Heart left ventricle (tissue), 16 donors: Measurements from ENCODE around the gene NR2F1-AS1. TPM values are rescaled to one million over a fixed set of nuclear protein-coding genes. Genes with fewer than 3 reads are reported as not detected.

Experiments used
- ATAC-seq, 4 donors: fragments of 200-7000 bp; cut with Tn5 transposase; one replicate each; pipeline ENCODE4 v1.9.1; 2020 to 2022; ENCODE audit warnings: moderate library complexity in 4 of 4, mild to moderate bottlenecking in 3 of 4, moderate number of reproducible peaks in 1 of 4
- DNase-seq, 5 donors: peaks; one replicate each; pipeline ENCODE4 v3.0.0-alpha.2; 2020
- H3K27ac ChIP-seq, 12 donors: fragments of 200-600 bp; sonication (generic) in 4 of 12; one replicate each; pipeline versions ENCODE4 v1.5.0 to v1.8.0; 2016 to 2022; ENCODE audit warnings: mild to moderate bottlenecking in 2 of 12
- H3K27me3 ChIP-seq, 9 donors: fragments of 200-600 bp; sonication (generic) in 2 of 9; one replicate each; pipeline versions ENCODE4 v1.5.1 to v1.8.0; 2016 to 2022; ENCODE audit warnings: mild to moderate bottlenecking in 3 of 9
- H3K36me3 ChIP-seq, 9 donors: fragments of 200-600 bp; sonication (generic) in 2 of 9; one replicate each; pipeline versions ENCODE4 v1.5.0 to v1.8.0; 2018 to 2022; ENCODE audit warnings: mild to moderate bottlenecking in 2 of 9
- H3K4me1 ChIP-seq, 12 donors: fragments of 200-600 bp; sonication (generic) in 4 of 12; one replicate each; pipeline versions ENCODE4 v1.5.0 to v1.8.0; 2016 to 2022; ENCODE audit warnings: mild to moderate bottlenecking in 3 of 12
- H3K4me3 ChIP-seq, 12 donors: fragments of 200-600 bp; sonication (generic) in 4 of 12; one replicate each; pipeline versions ENCODE4 v1.5.0 to v1.8.0; 2017 to 2022; ENCODE audit warnings: mild to moderate bottlenecking in 9 of 12, moderate library complexity in 4 of 12
- H3K9me3 ChIP-seq, 12 donors: fragments of 200-600 bp; sonication (generic) in 4 of 12; one replicate each; pipeline versions ENCODE4 v1.5.0 to v1.8.0; 2016 to 2022; ENCODE audit warnings: mild to moderate bottlenecking in 1 of 12
- POLR2A ChIP-seq, 2 donors: fragments of 450-650 bp; IDR thresholded peaks; one replicate each; pipeline ENCODE4 v1.6.1; 2017; ENCODE audit warnings: antibody characterized with exemption in 2 of 2, mild to moderate bottlenecking in 2 of 2, moderate library complexity in 2 of 2
- WGBS, 4 donors: extraction: QIAGEN DNeasy Blood & Tissue Kit in 2 of 4; methylation state at CpG; one replicate each; pipeline versions ENCODE4 v1.1.5 to v1.1.7; 2013 to 2018; 5-methylcytosine and 5-hydroxymethylcytosine counted together
- intact Hi-C, 10 donors: fragments of 100-400 bp; cut with DNase I; formaldehyde crosslinking; loops; one replicate each; pipeline versions ENCODE4 v1.11.1 to v1.14.2; 2022
- polyA plus RNA-seq, 2 donors: library from polyadenylated mRNA; stranded (reverse); fragments of 200-250 nt; gene quantifications; one replicate each; pipeline ENCODE4 v1.2.3, GENCODE V29; 2013
- total RNA-seq, 9 donors: library from RNA; depleted of rRNA in 2 of 9; stranded (reverse); fragments of >200 nt in 2 of 9; fragmentation: NEBNext Ultra II Directional in 3 of 9; extraction: Animal tissue kit (Norgen Biotek cat#: 25700) in 3 of 9; gene quantifications; one replicate each; pipeline versions ENCODE4 v1.1.0 to v1.2.4, GENCODE V29; 2016 to 2023
- TF ChIP-seq, protein P1 (sequence below), 12 donors: fragments of 200-600 bp; sonication (generic) in 4 of 12; IDR thresholded peaks; one replicate each; pipeline versions ENCODE4 v1.5.0 to v1.8.0; 2018 to 2022; ENCODE audit warnings: antibody characterized with exemption in 12 of 12, mild to moderate bottlenecking in 5 of 12
- donor health status: ischemic (EF 13 %, LVEDD 7.1; RV severe dilation, severe dysfunction).
- donor health status: healthy with polysubstance abuse.
- donor health status: DM: no; HTN: yes; CAD: no.
- donor health status: DM: no; HTN: no; CAD: no.
- donor health status: ischemic (EF 25% LVEDD 6.9; RV normal size, moderate dysfunction).
- donor health status: ischemic (EF 25% LVEDD 5.7; RV mildly dilated, moderate dysfunction).
- donor health status: healthy.
- donor health status: DM: yes; HTN: yes; CAD: no.
- donor health status: ischemic (EF 35%, LVEDD 5.7; RV mildly dilated, moderate dysfunction).
- donor health status: nonischemic (EF 11% LVEDD 7.7; RV severe dilation, severe dysfunction).
- donor health status: DM: yes; HTN: yes; CAD: no.
- donor health status: PGD.
- donor health status: ischemic (EF 29% LVEDD 5.4; RV normal size, mild dysfunction).
- donor health status: nonischemic (EF 23%, LVEDD 6.1; RV moderate dilation, normal function).

The NR2F1-AS1 gene
- total and polyA plus RNA-seq, 11 donors, result 0.17 to 4.5 (median 0.67) TPM; not detected in 3

- intact Hi-C loops, result loop anchor here in 1 of 10 donors (5.0 kb wide), 1 partner anchor 51 kb away; no protein-coding TSS in a partner anchor
- ATAC-seq (peak; percentile 83 to 95 (median 92)), DNase-seq (peak; percentile 77 to 91 (median 82))
- H3K27me3 ChIP-seq, result peaks cover 0 to 12% (median 0%) of the 10 kb centered on the region in 9 donors
- peak overlapping the region; percentile 48 to 79 (median 66) for H3K4me3 ChIP-seq
- peak overlapping the region in 11 of 12 donors; percentile 35 to 83 (median 68) for H3K27ac ChIP-seq
- H3K4me1 ChIP-seq, result peaks cover 0 to 19% (median 4%) of the 10 kb centered on the region in 12 donors
- no peaks in the 10 kb centered on the region for H3K9me3 ChIP-seq
- WGBS, 4 donors, result 1 to 3% (median 2%) methylated on average over 20 to 41 of the region's 41 CpGs
- TF ChIP-seq, protein P1, sequence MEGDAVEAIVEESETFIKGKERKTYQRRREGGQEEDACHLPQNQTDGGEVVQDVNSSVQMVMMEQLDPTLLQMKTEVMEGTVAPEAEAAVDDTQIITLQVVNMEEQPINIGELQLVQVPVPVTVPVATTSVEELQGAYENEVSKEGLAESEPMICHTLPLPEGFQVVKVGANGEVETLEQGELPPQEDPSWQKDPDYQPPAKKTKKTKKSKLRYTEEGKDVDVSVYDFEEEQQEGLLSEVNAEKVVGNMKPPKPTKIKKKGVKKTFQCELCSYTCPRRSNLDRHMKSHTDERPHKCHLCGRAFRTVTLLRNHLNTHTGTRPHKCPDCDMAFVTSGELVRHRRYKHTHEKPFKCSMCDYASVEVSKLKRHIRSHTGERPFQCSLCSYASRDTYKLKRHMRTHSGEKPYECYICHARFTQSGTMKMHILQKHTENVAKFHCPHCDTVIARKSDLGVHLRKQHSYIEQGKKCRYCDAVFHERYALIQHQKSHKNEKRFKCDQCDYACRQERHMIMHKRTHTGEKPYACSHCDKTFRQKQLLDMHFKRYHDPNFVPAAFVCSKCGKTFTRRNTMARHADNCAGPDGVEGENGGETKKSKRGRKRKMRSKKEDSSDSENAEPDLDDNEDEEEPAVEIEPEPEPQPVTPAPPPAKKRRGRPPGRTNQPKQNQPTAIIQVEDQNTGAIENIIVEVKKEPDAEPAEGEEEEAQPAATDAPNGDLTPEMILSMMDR (IDR thresholded peaks at IDR 0.05), result no peak
- TF ChIP-seq POLR2A (IDR thresholded peaks at IDR 0.05), result no peak
- H3K36me3 ChIP-seq, result no peaks in the 10 kb centered on the region
Observed at GRCh38 chr5:93621327-93621798, 40.3 kb upstream of the NR2F1-AS1 start.

DNA sequence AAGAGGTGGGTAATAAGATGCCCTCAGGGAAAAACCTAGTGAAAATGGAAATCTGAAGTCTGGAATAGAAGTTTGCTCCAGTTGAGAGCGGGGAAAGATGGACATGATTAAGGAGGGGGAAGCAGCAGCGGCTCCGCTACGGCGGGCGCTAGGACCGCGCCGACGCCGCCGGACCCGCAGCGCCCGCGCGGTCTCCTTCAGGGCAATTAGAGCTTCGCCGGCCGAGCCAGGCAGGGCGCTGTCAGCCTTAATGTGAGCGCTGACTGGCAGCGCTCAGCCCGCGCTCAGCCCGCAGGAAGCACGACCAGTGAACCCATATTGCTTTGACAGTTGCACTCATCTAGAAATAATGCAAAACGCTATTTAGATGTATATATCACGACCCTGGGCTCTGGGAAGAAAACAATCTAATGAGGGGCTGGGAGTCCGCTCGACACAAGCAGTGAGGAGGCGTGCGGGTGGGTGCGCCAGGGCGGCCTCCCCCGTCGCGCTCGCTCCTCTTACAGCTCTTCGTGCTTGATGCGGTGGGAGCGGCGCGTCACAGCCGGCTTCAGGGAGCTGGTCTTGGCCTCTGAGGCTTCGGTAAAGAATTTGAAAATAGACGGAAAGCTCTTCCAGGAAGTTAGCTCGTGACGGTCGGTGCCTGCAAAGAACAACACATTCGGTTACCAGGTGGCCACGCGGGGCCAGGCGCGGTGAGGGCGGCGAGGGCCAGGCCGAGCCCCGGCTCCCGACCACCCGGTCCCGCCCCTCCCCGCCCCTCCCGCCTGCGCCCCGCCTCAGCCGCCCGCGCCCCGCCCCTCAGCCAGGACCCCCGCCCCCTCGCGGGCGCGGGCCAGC is 39.7 kb upstream of the NR2F1-AS1 start:
- Histone ChIP-seq H3K4me3 (peak overlapping the region; percentile 48 to 79 (median 66)), H3K4me1 (peaks cover 0 to 19% (median 4%) of the 10 kb centered on the region in 12 donors), H3K27ac (peak overlapping the region in 11 of 12 donors; percentile 39 to 83 (median 68)), H3K27me3 (peaks cover 0 to 13% (median 0%) of the 10 kb centered on the region in 9 donors), H3K9me3 (no peaks in the 10 kb centered on the region), H3K36me3 (no peaks in the 10 kb centered on the region)
- intact Hi-C loops, result loop anchor here in 1 of 10 donors (5.0 kb wide), 1 partner anchor 52 kb away; no protein-coding TSS in a partner anchor
- no peak for TF ChIP-seq POLR2A (IDR thresholded peaks at IDR 0.05)
- TF ChIP-seq, protein P1 (IDR thresholded peaks at IDR 0.05), result peak in 2 of 12 donors; percentile 18 to 39
- peak; percentile 55 to 83 (median 76) for DNase-seq
- WGBS, 4 donors, result 0 to 1% (median 1%) methylated on average over 50 to 75 of the region's 75 CpGs
- peak; percentile 86 to 95 (median 94) for ATAC-seq

GRCh38 chr5:93616538-93617174 is 35.6 kb upstream of the NR2F1-AS1 start:
- no peaks in the 10 kb centered on the region for H3K36me3 ChIP-seq
- no peak overlapping the region for H3K27ac ChIP-seq
- peaks cover 13 to 42% (median 29%) of the 10 kb centered on the region in 9 donors for H3K27me3 ChIP-seq
- DNase-seq (no peak), ATAC-seq (no peak)
- intact Hi-C loops, result loop anchor here in 1 of 10 donors (10.0 kb wide), 1 partner anchor 188 kb away; no protein-coding TSS in a partner anchor
- TF ChIP-seq, protein P1 (IDR thresholded peaks at IDR 0.05), result no peak
- no peak for TF ChIP-seq POLR2A (IDR thresholded peaks at IDR 0.05)
- WGBS, 4 donors, result 82 to 89% (median 87%) methylated on average over 9 of the region's 9 CpGs
- peaks cover 0 to 22% (median 2%) of the 10 kb centered on the region in 12 donors for H3K4me1 ChIP-seq
- no peaks in the 10 kb centered on the region for H3K9me3 ChIP-seq
- H3K4me3 ChIP-seq, result no peak overlapping the region
